ENCODE data around the gene PROSER2. TPM values are rescaled to one million over a fixed set of nuclear protein-coding genes. Genes with fewer than 3 reads are reported as not detected.

PROSER2 gene
- total RNA-seq, 1 experiment from 2014 or later: 23.6 TPM

GRCh38 chr10:11866199-11866925 is 43.2 kb downstream of the PROSER2 start:
- no peak for DNase-seq (ENCODE audit: low read depth)

GRCh38 chr10:11869219-11869618 is 46.1 kb downstream of the PROSER2 start:
- no peak for DNase-seq (ENCODE audit: low read depth)

- no peak for DNase-seq (ENCODE audit: low read depth)
These were observed 46.7 kb downstream of the PROSER2 start for GRCh38 chr10:11869743-11870460.

- no peak for DNase-seq (ENCODE audit: low read depth)
These were observed 47.3 kb downstream of the PROSER2 start for GRCh38 chr10:11870461-11870780.

GRCh38 chr10:11870900-11871400 is 47.8 kb downstream of the PROSER2 start:
- DNase-seq (ENCODE audit: low read depth): no peak

GRCh38 chr10:11871466-11871865 is 48.3 kb downstream of the PROSER2 start:
- no peak for DNase-seq (ENCODE audit: low read depth)

GRCh38 chr10:11874568-11875493 is 51.7 kb downstream of the PROSER2 start:
- no peak for DNase-seq (ENCODE audit: low read depth)

- peak; percentile 81 for DNase-seq (ENCODE audit: low read depth)
These were observed 52.5 kb downstream of the PROSER2 start for GRCh38 chr10:11875494-11876281.

GRCh38 chr10:11876324-11876723 is 53.2 kb downstream of the PROSER2 start:
- no peak for DNase-seq (ENCODE audit: low read depth)

GRCh38 chr10:11876805-11877590 is 53.8 kb downstream of the PROSER2 start:
- DNase-seq (ENCODE audit: low read depth): no peak

GRCh38 chr10:11877591-11877905 is 54.4 kb downstream of the PROSER2 start:
- no peak for DNase-seq (ENCODE audit: low read depth)

GRCh38 chr10:11878776-11879175 is 55.6 kb downstream of the PROSER2 start:
- DNase-seq (ENCODE audit: low read depth): no peak

- no peak for DNase-seq (ENCODE audit: low read depth)
These were observed 56.4 kb downstream of the PROSER2 start for GRCh38 chr10:11879387-11880094.

- no peak for DNase-seq (ENCODE audit: low read depth)
These were observed 57.2 kb downstream of the PROSER2 start for GRCh38 chr10:11880151-11881029.

- DNase-seq (ENCODE audit: low read depth): no peak
These were observed 57.9 kb downstream of the PROSER2 start for GRCh38 chr10:11881030-11881476.

GRCh38 chr10:11881477-11882417 is 58.6 kb downstream of the PROSER2 start:
- peak; percentile 66 for DNase-seq (ENCODE audit: low read depth)

- DNase-seq (ENCODE audit: low read depth): no peak
These were observed 59.7 kb downstream of the PROSER2 start for GRCh38 chr10:11882646-11883375.

All from HT1080 (cell line).